GM18873 (cell line): ENCODE measurements around the gene RHBDD2.
"Not testable (repeated sequence)": the region's sequence is repeated elsewhere in the genome, so short reads cannot be mapped to it uniquely, and the experiment has no call there.

Experiments
- ATAC-seq: cut with Tn5 transposase; IDR thresholded peaks from one replicate; pipeline ENCODE4 v1.9.1; 2021; ENCODE audit warnings: mild to moderate bottlenecking, moderate library complexity, moderate number of reproducible peaks; ENCODE audit not compliant: unreplicated experiment, low FRiP score

Gene RHBDD2

GRCh38 chr7:75878769-75879611, at the start of gene RHBDD2:
RHBDD2 (plus strand) TSS chr7:75879034; CDS start chr7:75879083, 49 bp downstream.
- ATAC-seq = peak; percentile 70

- not testable (repeated sequence) for ATAC-seq
These were observed 49.2 kb upstream of the RHBDD2 start for GRCh38 chr7:75829656-75830055.

- no peak for ATAC-seq
These were observed 47.9 kb upstream of the RHBDD2 start for GRCh38 chr7:75830978-75831377.

- not testable (repeated sequence) for ATAC-seq
These were observed 45.2 kb upstream of the RHBDD2 start for GRCh38 chr7:75833662-75834061.

GRCh38 chr7:75835688-75836285, 43.0 kb upstream of the RHBDD2 start:
- ATAC-seq = no peak

GRCh38 chr7:75836798-75837197, 42.0 kb upstream of the RHBDD2 start:
- no peak for ATAC-seq

GRCh38 chr7:75838281-75838930, 40.4 kb upstream of the RHBDD2 start:
- ATAC-seq = not testable (repeated sequence)

GRCh38 chr7:75840029-75840428, 38.8 kb upstream of the RHBDD2 start:
- ATAC-seq = no peak

- ATAC-seq = peak; percentile 74
These were observed 35.9 kb upstream of the RHBDD2 start for GRCh38 chr7:75842836-75843446.

- ATAC-seq = no peak
These were observed 35.2 kb upstream of the RHBDD2 start for GRCh38 chr7:75843613-75844116.

- ATAC-seq = no peak
These were observed 34.7 kb upstream of the RHBDD2 start for GRCh38 chr7:75844158-75844557.

- ATAC-seq = not testable (repeated sequence)
These were observed 33.7 kb upstream of the RHBDD2 start for GRCh38 chr7:75845132-75845531.

GRCh38 chr7:75847707-75848106, 31.1 kb upstream of the RHBDD2 start:
- ATAC-seq = no peak

- no peak for ATAC-seq
These were observed 29.3 kb upstream of the RHBDD2 start for GRCh38 chr7:75849573-75849972.

GRCh38 chr7:75850235-75850634, 28.6 kb upstream of the RHBDD2 start:
- no peak for ATAC-seq

- no peak for ATAC-seq
These were observed 24.6 kb upstream of the RHBDD2 start for GRCh38 chr7:75854233-75854632.

GRCh38 chr7:75854813-75855345, 24.0 kb upstream of the RHBDD2 start:
- not testable (repeated sequence) for ATAC-seq

- no peak for ATAC-seq
These were observed 22.3 kb upstream of the RHBDD2 start for GRCh38 chr7:75856536-75856935.

GRCh38 chr7:75858410-75858809, 20.4 kb upstream of the RHBDD2 start:
- no peak for ATAC-seq

- no peak for ATAC-seq
These were observed 17.2 kb upstream of the RHBDD2 start for GRCh38 chr7:75861636-75862035.
